ENCODE measurements around the gene PAAF1.

The PAAF1 gene

DNA sequence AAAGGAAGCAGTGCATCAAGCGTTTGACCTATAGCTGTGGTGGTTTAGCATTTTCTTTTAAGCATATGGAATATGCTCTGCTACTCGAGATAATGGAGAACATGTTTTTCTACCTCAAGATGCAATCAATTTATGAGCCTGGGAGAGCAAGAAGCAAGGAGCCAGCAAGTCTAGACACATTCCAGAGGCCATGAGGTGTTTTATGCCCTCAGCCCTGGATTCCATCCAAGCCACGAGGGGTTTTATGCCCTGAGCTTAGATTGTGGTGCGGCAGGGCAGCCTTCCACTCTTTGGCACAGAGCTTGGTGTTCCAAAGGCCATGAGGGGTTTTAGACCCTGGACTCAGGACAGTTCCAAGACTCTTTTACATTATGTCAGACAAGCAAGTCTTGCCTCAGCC lies 62.3 kb downstream of the PAAF1 start:
- Histone ChIP-seq H3K36me3 (ENCODE audit: low read depth) (no peaks in the 10 kb centered on the region), H3K4me1 (ENCODE audit: insufficient read depth, poor library complexity, severe bottlenecking) (no peaks in the 10 kb centered on the region), H3K9me3 (ENCODE audit: severe bottlenecking) (peaks cover 4% of the 10 kb centered on the region), H3K4me3 (ENCODE audit: severe bottlenecking) (no peak overlapping the region), H3K27me3 (ENCODE audit: insufficient read depth, poor library complexity, severe bottlenecking) (no peaks in the 10 kb centered on the region), H3K27ac (ENCODE audit: poor library complexity, severe bottlenecking) (no peak overlapping the region)
- TF ChIP-seq, protein P1, sequence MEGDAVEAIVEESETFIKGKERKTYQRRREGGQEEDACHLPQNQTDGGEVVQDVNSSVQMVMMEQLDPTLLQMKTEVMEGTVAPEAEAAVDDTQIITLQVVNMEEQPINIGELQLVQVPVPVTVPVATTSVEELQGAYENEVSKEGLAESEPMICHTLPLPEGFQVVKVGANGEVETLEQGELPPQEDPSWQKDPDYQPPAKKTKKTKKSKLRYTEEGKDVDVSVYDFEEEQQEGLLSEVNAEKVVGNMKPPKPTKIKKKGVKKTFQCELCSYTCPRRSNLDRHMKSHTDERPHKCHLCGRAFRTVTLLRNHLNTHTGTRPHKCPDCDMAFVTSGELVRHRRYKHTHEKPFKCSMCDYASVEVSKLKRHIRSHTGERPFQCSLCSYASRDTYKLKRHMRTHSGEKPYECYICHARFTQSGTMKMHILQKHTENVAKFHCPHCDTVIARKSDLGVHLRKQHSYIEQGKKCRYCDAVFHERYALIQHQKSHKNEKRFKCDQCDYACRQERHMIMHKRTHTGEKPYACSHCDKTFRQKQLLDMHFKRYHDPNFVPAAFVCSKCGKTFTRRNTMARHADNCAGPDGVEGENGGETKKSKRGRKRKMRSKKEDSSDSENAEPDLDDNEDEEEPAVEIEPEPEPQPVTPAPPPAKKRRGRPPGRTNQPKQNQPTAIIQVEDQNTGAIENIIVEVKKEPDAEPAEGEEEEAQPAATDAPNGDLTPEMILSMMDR (IDR thresholded peaks at IDR 0.05; ENCODE audit: poor library complexity, severe bottlenecking): no peak
- DNase-seq (ENCODE audit: low spot score) (no peak), ATAC-seq (ENCODE audit: low read depth) (no peak)

DNA sequence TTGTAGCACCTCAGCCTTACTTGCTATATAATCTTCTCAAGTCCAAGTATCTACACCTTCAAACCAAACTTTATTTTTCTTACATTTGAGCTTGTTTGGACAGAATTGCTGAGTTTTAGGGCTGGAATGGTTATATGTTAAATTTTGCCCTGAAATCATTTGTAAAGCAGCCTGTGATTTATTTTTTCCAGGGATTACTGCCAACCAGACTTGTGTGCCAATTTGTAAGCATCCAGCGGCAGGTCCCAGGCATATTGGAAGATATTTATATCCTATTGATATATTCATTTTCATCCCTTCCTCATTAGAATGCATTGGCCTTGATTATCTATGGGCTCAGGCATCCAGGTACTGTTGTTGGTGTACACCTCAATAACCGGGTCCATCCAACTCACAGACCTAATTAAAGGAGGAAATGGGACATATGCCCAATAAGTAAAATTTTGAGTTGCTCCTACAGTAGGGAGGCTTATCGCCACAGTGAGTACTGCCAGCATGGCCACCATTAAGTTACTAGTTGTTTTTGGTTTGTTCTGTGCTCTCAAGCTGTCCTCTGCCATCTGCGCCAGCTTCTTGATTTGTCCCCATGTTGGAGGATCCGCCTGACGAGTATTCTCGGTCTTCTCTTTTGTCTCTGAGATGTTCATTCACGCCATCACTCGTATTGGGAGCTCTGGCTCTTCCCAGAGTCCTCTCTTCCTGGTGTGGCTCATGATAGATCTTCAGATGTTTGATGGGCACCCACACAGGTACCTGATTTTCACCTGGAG lies 64.2 kb downstream of the PAAF1 start:
- TF ChIP-seq, protein P1 (IDR thresholded peaks at IDR 0.05; ENCODE audit: poor library complexity, severe bottlenecking): no peak
- Histone ChIP-seq H3K4me3 (ENCODE audit: severe bottlenecking) (no peak overlapping the region), H3K27ac (ENCODE audit: poor library complexity, severe bottlenecking) (no peak overlapping the region), H3K9me3 (ENCODE audit: severe bottlenecking) (peaks cover 4% of the 10 kb centered on the region), H3K27me3 (ENCODE audit: insufficient read depth, poor library complexity, severe bottlenecking) (no peaks in the 10 kb centered on the region), H3K36me3 (ENCODE audit: low read depth) (no peaks in the 10 kb centered on the region), H3K4me1 (ENCODE audit: insufficient read depth, poor library complexity, severe bottlenecking) (no peaks in the 10 kb centered on the region)
- ATAC-seq (ENCODE audit: low read depth) (no peak), DNase-seq (ENCODE audit: low spot score) (no peak)

DNA sequence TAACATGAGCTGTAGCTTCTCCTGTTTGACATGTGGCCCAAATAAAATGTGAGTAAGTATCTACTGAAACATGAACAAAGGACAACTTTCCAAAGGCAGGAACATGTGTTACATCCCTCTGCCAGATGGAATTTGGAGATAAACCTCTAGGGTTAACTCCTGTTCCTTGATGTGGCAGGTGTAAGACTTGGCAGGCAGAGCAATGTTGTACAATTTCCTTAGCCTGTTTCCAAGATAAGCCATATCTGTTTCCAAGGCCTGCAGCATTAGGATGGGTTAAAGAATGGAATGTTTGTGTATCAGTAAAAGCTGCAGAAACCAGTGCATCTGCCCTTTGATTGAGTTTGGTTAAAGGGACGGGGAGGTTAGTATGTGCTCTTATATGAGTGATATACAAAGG lies 65.2 kb downstream of the PAAF1 start:
- Histone ChIP-seq H3K4me3 (ENCODE audit: severe bottlenecking) (no peak overlapping the region), H3K4me1 (ENCODE audit: insufficient read depth, poor library complexity, severe bottlenecking) (no peaks in the 10 kb centered on the region), H3K36me3 (ENCODE audit: low read depth) (no peaks in the 10 kb centered on the region), H3K9me3 (ENCODE audit: severe bottlenecking) (peaks cover 4% of the 10 kb centered on the region), H3K27ac (ENCODE audit: poor library complexity, severe bottlenecking) (no peak overlapping the region), H3K27me3 (ENCODE audit: insufficient read depth, poor library complexity, severe bottlenecking) (no peaks in the 10 kb centered on the region)
- ATAC-seq (ENCODE audit: low read depth) (no peak), DNase-seq (ENCODE audit: low spot score) (no peak)
- TF ChIP-seq, protein P1 (IDR thresholded peaks at IDR 0.05; ENCODE audit: poor library complexity, severe bottlenecking): no peak

DNA sequence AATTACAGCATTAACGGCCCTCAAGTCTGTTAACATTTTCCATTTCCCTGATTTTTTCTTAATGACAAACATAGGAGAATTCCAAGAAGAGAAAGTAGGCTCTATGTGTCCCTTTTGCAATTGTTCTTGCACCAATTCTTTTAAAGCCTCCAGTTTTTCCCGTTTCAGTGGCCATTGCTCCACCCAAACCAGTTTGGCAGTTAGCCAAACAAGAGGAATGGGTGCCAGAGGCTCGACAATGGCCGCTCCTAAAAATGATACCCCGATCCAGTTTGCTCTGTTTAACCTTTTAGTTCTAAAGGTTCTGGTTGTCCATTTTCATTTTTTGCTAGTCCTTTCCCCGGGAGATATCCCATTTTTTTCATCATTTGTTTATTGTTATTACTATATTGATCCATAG lies 67.3 kb downstream of the PAAF1 start:
- H3K36me3 ChIP-seq (ENCODE audit: low read depth): no peaks in the 10 kb centered on the region
- H3K4me3 ChIP-seq (ENCODE audit: severe bottlenecking): no peak overlapping the region
- peaks cover 4% of the 10 kb centered on the region for H3K9me3 ChIP-seq (ENCODE audit: severe bottlenecking)
- no peak for ATAC-seq (ENCODE audit: low read depth)
- H3K27ac ChIP-seq (ENCODE audit: poor library complexity, severe bottlenecking): no peak overlapping the region
- no peak for DNase-seq (ENCODE audit: low spot score)
- H3K27me3 ChIP-seq (ENCODE audit: insufficient read depth, poor library complexity, severe bottlenecking): no peaks in the 10 kb centered on the region
- H3K4me1 ChIP-seq (ENCODE audit: insufficient read depth, poor library complexity, severe bottlenecking): no peaks in the 10 kb centered on the region
- TF ChIP-seq, protein P1 (IDR thresholded peaks at IDR 0.05; ENCODE audit: poor library complexity, severe bottlenecking): no peak

DNA sequence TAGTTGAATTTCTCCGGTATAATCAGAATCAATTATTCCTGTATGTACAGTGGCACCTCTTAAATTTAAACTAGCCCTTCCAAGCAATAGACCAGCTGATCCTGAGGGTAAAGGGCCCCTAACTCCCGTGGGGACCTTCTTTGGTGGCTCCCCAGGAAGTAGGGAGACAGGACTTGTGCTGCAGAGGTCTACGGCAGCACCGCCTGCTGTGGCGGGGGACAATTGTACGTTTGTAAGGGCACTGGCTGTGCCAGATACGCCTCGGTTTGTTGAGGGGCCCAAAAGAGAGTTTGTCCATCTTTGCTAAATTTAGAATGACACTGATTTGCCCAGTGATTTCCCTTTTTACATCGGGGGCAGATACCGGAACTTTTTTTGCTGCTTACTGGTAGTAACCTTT lies 68.1 kb downstream of the PAAF1 start:
- H3K27me3 ChIP-seq (ENCODE audit: insufficient read depth, poor library complexity, severe bottlenecking): no peaks in the 10 kb centered on the region
- H3K9me3 ChIP-seq (ENCODE audit: severe bottlenecking): no peaks in the 10 kb centered on the region
- DNase-seq (ENCODE audit: low spot score): no peak
- no peak overlapping the region for H3K27ac ChIP-seq (ENCODE audit: poor library complexity, severe bottlenecking)
- TF ChIP-seq, protein P1 (IDR thresholded peaks at IDR 0.05; ENCODE audit: poor library complexity, severe bottlenecking): no peak
- no peaks in the 10 kb centered on the region for H3K36me3 ChIP-seq (ENCODE audit: low read depth)
- H3K4me3 ChIP-seq (ENCODE audit: severe bottlenecking): no peak overlapping the region
- ATAC-seq (ENCODE audit: low read depth): no peak
- no peaks in the 10 kb centered on the region for H3K4me1 ChIP-seq (ENCODE audit: insufficient read depth, poor library complexity, severe bottlenecking)
